HEK293T (cell line): ENCODE data around the gene RNF26.

Source experiments
- CTCF ChIA-PET: fragments of 350-600 bp; formaldehyde crosslinking; extraction: SDS; loops from one replicate; lab custom pipeline; 2021; ENCODE audit warnings: antibody characterized with exemption, inconsistent platforms; lab: Yijun Ruan, JAX
- POLR2A ChIA-PET: fragments of 350-600 bp; formaldehyde crosslinking; extraction: SDS; loops from one replicate; lab custom pipeline; 2020; ENCODE audit warnings: antibody characterized with exemption, inconsistent platforms; lab: Yijun Ruan, JAX
- DNase-seq: peaks from one replicate; pipeline ENCODE4 v3.0.0; 2012; ENCODE audit warnings: mixed read lengths; ENCODE audit errors: extremely low spot score
- ARNT ChIP-seq: fragments of 450-650 bp; IDR thresholded peaks from 2 replicates; pipeline ENCODE4 v1.6.1; 2017; ENCODE audit warnings: mild to moderate bottlenecking
- BHLHE40 ChIP-seq: fragments of 450-650 bp; IDR thresholded peaks from 2 replicates; pipeline ENCODE4 v1.6.1; 2016; ENCODE audit warnings: mild to moderate bottlenecking, moderate library complexity, borderline replicate concordance
- CTBP1 ChIP-seq: fragments of 450-650 bp; IDR thresholded peaks from 2 replicates; pipeline ENCODE4 v1.6.1; 2016; ENCODE audit warnings: borderline replicate concordance
- ELF4 ChIP-seq: fragments of 450-650 bp; IDR thresholded peaks from 2 replicates; pipeline ENCODE4 v1.6.1; 2017; ENCODE audit warnings: antibody characterized with exemption
- FOXA1 ChIP-seq: fragments of 450-650 bp; IDR thresholded peaks from 2 replicates; pipeline ENCODE4 v1.6.1; 2016; ENCODE audit warnings: mild to moderate bottlenecking
- FOXK2 ChIP-seq: fragments of 450-650 bp; IDR thresholded peaks from 2 replicates; pipeline ENCODE4 v1.6.1; 2016; ENCODE audit warnings: mild to moderate bottlenecking
- FOXM1 ChIP-seq: fragments of 450-650 bp; IDR thresholded peaks from 2 replicates; pipeline ENCODE4 v1.6.1; 2017; ENCODE audit warnings: mild to moderate bottlenecking, borderline replicate concordance
- HDGF ChIP-seq: fragments of 450-650 bp; IDR thresholded peaks from 2 replicates; pipeline ENCODE4 v1.6.1; 2017; ENCODE audit warnings: antibody characterized with exemption, borderline replicate concordance
- L3MBTL2 ChIP-seq: fragments of 450-650 bp; conservative IDR thresholded peaks from 2 replicates; pipeline ENCODE4 v1.6.1; 2016; ENCODE audit warnings: mild to moderate bottlenecking
- LEF1 ChIP-seq: fragments of 450-650 bp; IDR thresholded peaks from 2 replicates; pipeline ENCODE4 v1.6.1; 2017; ENCODE audit warnings: mild to moderate bottlenecking, borderline replicate concordance
- NFRKB ChIP-seq: fragments of 450-650 bp; IDR thresholded peaks from 2 replicates; pipeline ENCODE4 v1.6.1; 2016; ENCODE audit warnings: mild to moderate bottlenecking, moderate library complexity
- PKNOX1 ChIP-seq: fragments of 450-650 bp; IDR thresholded peaks from 2 replicates; pipeline ENCODE4 v1.6.1; 2016
- SP1 ChIP-seq: fragments of 450-650 bp; IDR thresholded peaks from 2 replicates; pipeline ENCODE4 v1.6.1; 2017
- SUZ12 ChIP-seq: fragments of 450-650 bp; IDR thresholded peaks from 2 replicates; pipeline ENCODE4 v1.6.1; 2016; ENCODE audit warnings: mild to moderate bottlenecking
- TARDBP ChIP-seq: fragments of 450-650 bp; IDR thresholded peaks from 2 replicates; pipeline ENCODE4 v1.6.1; 2016
- ZNF384 ChIP-seq: fragments of 450-650 bp; IDR thresholded peaks from 2 replicates; pipeline ENCODE4 v1.6.1; 2016

The RNF26 gene

GRCh38 chr11:119368121-119369034 is 34.1 kb downstream of the RNF26 start:
- no peak for DNase-seq
- ChIA-PET CTCF (interaction anchor here (0.7 to 2.0 kb wide), 6 partner anchors 13 to 176 kb away, joined by 3 to 12 read pairs (median 4); partner anchors contain the start of genes C1QTNF5 and USP2), POLR2A (interaction anchor here (1.0 to 2.2 kb wide), 3 partner anchors 11 to 31 kb away, joined by 3 to 7 read pairs (median 4); no protein-coding TSS in a partner anchor)

DNA sequence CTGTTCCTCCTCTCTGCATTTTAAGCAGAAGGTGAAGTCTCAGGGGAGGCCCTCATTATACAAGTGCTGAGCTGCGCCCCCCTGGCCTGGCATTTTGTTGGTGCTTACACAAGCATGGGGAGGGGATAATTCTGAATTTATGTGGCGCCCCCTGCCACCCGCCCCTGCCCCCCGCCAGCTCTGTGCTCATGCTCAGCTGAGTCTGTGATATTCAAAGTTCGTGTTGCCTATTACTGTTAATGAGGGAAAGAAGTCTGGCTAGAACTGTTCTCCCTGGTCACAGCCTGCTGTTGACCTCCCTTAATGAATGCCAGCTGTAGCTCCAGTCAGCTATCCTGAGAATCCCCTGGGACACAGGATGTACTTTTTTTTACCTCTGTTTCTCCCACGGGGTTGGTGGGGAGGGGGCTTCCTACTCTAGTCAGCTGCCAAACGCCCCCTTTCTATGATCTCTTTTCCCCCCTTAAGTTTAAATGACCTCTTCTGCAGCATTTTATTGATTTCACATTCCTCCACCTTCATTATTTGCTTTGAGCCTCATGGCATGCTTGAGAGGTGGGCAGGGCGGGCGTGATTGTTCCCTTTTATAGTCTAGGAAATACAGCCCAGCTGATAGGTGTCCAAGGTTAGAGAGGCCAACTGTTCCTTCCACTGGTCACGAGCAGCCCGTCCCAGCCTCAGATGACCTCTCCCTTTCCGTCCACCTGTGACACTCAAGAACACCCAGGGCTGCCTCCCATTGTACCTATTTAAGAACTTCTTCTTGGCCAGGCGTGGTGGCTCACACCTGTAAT is 35.0 kb downstream of the RNF26 start:
- ChIA-PET CTCF (interaction anchor here (1.5 to 2.0 kb wide), 4 partner anchors 12 to 31 kb away, joined by 3 to 12 read pairs (median 6); partner anchors contain the start of genes C1QTNF5 and USP2), POLR2A (interaction anchor here (1.7 kb wide), 1 partner anchor 32 kb away, joined by 4 read pairs; no protein-coding TSS in a partner anchor)
- no peak for DNase-seq
- TF ChIP-seq FOXA1 (no peak), HDGF (no peak), LEF1 (no peak), SP1 (no peak), ELF4 (no peak), NFRKB (no peak), BHLHE40 (no peak), ZNF384 (no peak), PKNOX1 (no peak), FOXK2 (no peak), SUZ12 (no peak), ARNT (no peak), CTBP1 (no peak), TARDBP (no peak), FOXM1 (no peak), L3MBTL2 (no peak)

More at GRCh38 chr11:119368121-119369034, 34.1 kb downstream of the RNF26 start:
- TF ChIP-seq BHLHE40 (no peak), ARNT (no peak), L3MBTL2 (no peak), ELF4 (no peak), NFRKB (no peak), CTBP1 (no peak), FOXM1 (no peak), ZNF384 (no peak), HDGF (no peak), PKNOX1 (no peak), LEF1 (no peak), TARDBP (no peak), SP1 (no peak), FOXK2 (no peak), SUZ12 (no peak), FOXA1 (no peak)

DNA sequence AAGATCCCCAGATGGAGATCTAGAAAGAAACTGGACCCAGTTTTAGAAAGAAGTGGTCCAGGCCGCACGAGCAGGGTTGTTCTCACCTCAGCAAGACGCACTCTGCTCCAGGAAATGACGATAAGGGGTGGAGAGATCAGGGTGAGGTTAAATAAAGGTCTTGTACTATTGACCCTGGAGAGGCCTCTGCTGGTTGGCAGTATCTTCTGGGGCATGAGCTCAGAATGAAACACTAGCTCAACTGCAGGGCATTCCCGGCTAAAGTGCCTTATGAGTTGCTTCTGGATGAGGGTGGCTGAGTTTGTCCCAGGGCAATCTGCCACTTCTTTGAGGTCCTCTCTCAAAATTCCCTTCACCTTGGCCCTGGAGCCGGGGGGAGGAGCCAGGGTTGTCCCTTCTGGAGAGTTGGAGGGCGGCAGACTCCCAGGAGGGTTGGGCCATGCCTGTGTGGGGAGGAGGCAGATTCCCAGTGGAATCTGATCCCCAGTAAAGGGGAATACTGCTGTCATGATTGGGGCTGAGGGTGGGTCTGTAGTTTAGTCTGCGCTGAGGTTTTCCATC is 36.2 kb downstream of the RNF26 start:
- TF ChIP-seq PKNOX1 (no peak), ARNT (no peak), FOXA1 (no peak), BHLHE40 (no peak), LEF1 (no peak), L3MBTL2 (no peak), SUZ12 (no peak), FOXK2 (no peak), CTBP1 (no peak), SP1 (no peak), TARDBP (no peak), ZNF384 (no peak)
- CTCF ChIA-PET: interaction anchor here (0.6 to 1.6 kb wide), 5 partner anchors 9 to 49 kb away, joined by 3 to 9 read pairs (median 3); no protein-coding TSS in a partner anchor
- POLR2A ChIA-PET: interaction anchor here (1.0 kb wide), 1 partner anchor 33 kb away, joined by 3 read pairs; no protein-coding TSS in a partner anchor
- DNase-seq: no peak

- no peak for DNase-seq
- ChIA-PET POLR2A (interaction anchor here (1.0 kb wide), 1 partner anchor 33 kb away, joined by 3 read pairs; no protein-coding TSS in a partner anchor), CTCF (interaction anchor here (1.0 to 1.6 kb wide), 3 partner anchors 9 to 32 kb away, joined by 3 to 9 read pairs (median 3); no protein-coding TSS in a partner anchor)
- TF ChIP-seq FOXM1: no peak
- TF ChIP-seq SUZ12: no peak
- TF ChIP-seq FOXA1: no peak
- no peak for TF ChIP-seq NFRKB
- TF ChIP-seq ZNF384: no peak
- TF ChIP-seq PKNOX1: no peak
- no peak for TF ChIP-seq ARNT
- no peak for TF ChIP-seq SP1
- no peak for TF ChIP-seq FOXK2
- no peak for TF ChIP-seq TARDBP
- TF ChIP-seq ELF4: no peak
- TF ChIP-seq LEF1: no peak
- TF ChIP-seq BHLHE40: no peak
- no peak for TF ChIP-seq CTBP1
Observed at GRCh38 chr11:119371067-119371601, 36.8 kb downstream of the RNF26 start.
